NCI-H2107 treated with DMSO at 0.1 percent for 48 hours (cell line): ENCODE results near the gene OVOL3.
A peak's percentile ranks its signal among the peaks of the same experiment; 100 is the strongest.

Experiments used
- DNase-seq: peaks from one replicate; lab custom pipeline; 2025; ENCODE audit not compliant: unreplicated experiment; lab: John Stamatoyannopoulos, UW

Gene OVOL3

DNA sequence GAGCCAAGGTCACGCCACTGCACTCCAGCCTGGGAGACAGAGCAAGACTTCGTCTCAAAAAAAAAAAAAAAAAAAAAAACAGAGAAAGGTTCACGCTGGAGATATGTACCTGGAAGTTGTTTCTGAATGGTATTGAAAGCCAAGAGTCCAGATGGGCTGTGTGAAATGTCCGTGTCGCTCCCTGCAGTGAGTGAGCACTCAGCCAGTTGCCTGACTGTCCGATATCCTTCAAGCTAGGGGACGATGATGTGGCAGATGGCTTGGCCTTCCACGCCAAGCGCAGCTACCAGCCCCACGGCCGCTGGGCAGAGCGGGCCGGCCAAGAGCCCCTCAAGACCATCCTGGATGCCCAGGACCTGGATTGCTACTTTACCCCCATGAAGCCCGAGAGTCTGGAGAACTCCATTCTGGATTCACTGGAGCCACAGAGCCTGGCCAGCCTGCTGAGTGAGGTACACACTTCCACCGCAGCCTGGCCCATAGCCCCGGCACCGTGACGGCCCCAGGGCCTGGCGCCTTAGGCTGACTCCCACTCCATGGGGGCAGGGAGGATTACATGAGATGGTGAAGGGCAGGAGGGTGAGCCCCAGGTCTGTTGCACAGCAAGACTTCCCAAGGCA is 11.7 kb upstream of the OVOL3 start:
- no peak for DNase-seq

- no peak for DNase-seq
Measured at GRCh38 chr19:36100476-36100875, 10.5 kb upstream of the OVOL3 start.

DNA sequence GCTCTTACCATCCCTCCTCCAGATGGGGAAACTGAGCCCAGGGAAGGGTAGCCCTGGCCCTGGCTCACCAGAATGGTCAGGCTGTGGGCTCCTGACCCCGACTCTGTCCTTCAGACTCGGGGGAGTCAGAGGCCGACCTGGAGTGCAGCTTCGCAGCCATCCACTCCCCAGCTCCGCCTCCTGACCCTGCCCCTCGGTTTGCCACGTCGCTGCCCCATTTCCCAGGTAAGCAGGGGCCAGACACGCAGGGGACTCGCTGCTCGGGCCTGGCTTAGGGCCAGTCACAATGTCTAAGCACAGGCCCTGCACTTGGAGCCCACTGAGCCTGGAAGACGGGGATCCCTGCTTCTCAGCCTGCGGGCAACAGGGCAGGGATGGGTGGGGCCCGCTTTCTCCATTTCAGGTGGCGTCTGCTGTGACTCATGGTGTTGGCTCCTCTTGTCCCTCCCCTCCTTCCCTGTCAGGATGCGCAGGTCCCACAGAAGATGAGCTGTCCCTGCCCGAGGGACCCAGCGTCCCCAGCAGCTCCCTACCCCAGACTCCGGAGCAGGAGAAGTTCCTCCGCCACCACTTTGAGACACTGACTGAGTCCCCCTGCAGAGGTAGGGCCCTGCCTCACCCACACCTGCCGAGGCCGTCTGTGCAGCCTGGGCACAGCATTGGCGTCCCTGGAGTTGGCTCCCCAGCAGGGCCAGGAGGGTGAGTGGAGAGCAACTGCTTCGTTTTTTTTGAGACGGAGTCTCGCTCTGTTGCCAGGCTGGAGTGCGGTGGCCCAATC is 9.2 kb upstream of the OVOL3 start:
- DNase-seq, result no peak

DNA sequence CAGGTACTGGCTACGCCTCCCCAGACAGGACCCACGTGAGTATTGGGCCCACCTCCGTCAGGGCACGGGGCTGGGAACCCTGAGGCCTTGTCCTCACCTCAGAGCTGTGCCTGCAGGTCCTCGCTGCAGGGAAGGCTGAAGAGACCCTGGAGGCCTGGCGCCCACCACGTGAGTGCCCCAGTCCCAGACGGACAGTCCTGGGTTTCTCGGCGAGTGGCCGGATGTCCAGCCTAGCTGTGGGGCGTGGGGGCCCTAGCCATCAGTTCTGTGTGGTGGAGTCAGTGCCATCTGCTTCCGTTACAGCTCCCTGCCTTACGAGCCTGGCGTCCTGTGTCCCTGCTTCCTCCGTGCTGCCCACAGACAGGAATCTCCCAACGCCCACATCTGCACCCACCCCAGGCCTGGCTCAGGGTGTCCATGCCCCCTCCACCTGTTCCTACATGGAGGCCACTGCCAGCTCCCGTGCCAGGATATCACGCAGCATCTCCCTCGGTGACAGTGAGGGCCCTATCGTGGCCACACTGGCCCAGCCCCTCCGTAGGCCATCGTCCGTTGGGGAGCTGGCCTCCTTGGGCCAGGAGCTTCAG is 7.8 kb upstream of the OVOL3 start:
- DNase-seq, result no peak

DNA sequence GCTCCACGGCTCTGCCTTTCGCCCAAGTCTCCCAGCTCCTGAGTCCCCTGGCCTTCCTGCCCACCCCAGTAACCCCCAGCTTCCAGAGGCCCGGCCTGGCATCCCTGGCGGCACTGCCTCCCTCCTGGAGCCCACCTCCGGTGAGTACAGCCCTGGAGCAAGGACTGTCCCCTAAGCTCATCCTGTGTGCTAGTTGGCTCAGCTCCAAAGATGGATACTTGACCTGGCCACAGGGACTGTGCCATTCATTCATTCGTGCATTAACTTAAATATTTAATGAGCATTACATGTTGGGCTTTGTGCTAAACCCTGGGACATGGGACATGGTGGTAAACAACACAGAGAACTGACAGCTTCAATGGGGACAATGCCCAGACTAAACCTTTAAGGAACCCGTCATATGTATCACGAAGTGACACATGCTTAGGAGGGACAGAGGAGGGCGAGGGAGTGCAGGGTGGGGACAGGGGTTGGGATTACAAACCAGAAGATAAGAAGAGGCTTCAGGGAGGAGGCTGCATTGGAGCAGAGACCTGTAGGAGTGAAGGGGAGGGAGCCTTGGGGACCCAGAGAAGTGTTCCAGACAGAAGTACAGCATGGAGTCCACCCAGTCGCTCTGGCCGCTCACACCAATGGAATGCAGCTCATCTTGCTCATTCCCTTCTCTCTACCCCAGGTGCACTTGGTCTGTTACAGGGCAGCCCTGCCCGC is 6.9 kb upstream of the OVOL3 start:
- DNase-seq, result no peak

GRCh38 chr19:36106441-36106840 is 4.5 kb upstream of the OVOL3 start:
- no peak for DNase-seq

GRCh38 chr19:36106991-36107390 is 4.0 kb upstream of the OVOL3 start:
- DNase-seq, result no peak

GRCh38 chr19:36108684-36109083 is 2.3 kb upstream of the OVOL3 start:
- DNase-seq, result no peak

DNA sequence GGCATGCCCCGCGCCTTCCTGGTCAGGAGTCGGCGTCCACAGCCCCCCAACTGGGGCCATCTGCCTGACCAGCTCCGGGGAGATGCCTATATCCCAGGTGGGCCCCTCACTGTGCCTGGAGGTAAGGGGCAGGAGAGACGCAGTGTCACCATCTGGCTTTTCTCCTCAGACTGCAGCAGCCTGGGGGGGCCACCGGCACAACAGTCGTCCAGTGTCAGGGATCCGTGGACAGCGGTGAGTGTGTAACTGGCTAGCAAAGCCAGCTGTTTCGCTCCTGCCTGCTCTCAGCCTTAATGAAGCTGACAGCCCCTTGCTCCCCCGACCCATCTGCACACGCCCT is 227 bp downstream of the OVOL3 start:
- no peak for DNase-seq

DNA sequence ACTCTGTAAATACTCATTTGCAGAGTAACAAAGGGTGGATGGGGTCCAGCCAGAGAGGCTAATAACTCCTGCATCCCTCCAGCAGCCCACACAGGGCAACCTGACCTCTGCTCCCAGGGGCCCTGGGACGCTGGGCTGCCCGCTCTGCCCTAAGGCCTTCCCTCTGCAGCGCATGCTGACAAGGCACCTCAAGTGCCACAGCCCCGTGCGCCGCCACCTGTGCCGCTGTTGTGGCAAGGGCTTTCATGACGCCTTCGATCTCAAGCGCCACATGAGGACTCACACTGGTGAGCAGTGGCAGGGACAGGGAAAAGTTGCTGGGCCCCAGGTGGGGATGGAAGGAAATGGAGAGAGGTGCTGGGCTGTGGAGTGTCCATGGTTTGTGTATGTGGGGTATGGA is 1.7 kb downstream of the OVOL3 start:
- no peak for DNase-seq

GRCh38 chr19:36113425-36113824 is 2.5 kb downstream of the OVOL3 start:
- no peak for DNase-seq

GRCh38 chr19:36113894-36114720 is 3.2 kb downstream of the OVOL3 start:
- DNase-seq, result peak; percentile 21

- DNase-seq, result peak; percentile 98
Measured at GRCh38 chr19:36114721-36115452, 3.9 kb downstream of the OVOL3 start, which contains the start of gene POLR2I. Gene POLR2I, minus strand, starts transcription at chr19:36114875. Its CDS starts 19 bp downstream, at chr19:36114856.

- peak; percentile 17 for DNase-seq
Measured at GRCh38 chr19:36115453-36116343, 4.8 kb downstream of the OVOL3 start, which contains the start of gene TBCB. Gene TBCB, plus strand, starts transcription at chr19:36115468. Its CDS starts 93 bp downstream, at chr19:36115561.

GRCh38 chr19:36116344-36116637 is 5.3 kb downstream of the OVOL3 start:
- DNase-seq, result no peak

GRCh38 chr19:36120092-36120983 is 9.4 kb downstream of the OVOL3 start:
- no peak for DNase-seq

DNA sequence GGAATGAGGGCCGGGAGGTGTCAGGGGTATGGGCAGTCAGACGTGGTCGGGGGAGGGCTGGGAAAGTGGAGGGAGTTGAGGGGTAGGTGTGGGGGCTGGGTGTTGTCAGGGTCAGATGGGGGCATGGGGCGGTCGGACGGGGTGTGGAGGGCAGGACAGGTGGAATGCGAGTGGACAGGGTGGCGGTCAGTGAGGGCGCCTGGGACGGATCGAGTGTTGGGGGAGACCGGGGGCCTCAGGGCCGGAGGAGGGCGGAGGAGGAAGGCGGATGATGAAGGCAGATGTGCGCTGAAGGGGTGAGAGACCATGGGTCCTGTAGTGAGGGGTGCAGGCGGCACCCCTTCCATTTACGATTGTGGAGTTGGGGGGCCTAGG is 10.0 kb downstream of the OVOL3 start:
- no peak for DNase-seq

- DNase-seq, result no peak
Measured at GRCh38 chr19:36121486-36122124, 10.7 kb downstream of the OVOL3 start.
